ENCODE data around the gene CPNE5.
"Not testable (repeated sequence)": the region's sequence is repeated elsewhere in the genome, so short reads cannot be mapped to it uniquely, and the experiment has no call there.

Gene CPNE5

GRCh38 chr6:36728289-36729160, 110.7 kb downstream of the CPNE5 start:
- TF ChIP-seq CTCF (IDR thresholded peaks at IDR 0.05; ENCODE audit: insufficient read depth, low read depth, low read length, missing control alignments) = no peak
- H3K4me3 ChIP-seq (ENCODE audit: low read depth, low read length) = no peak overlapping the region
- DNase-seq (ENCODE audit: low read depth) = no peak

- TF ChIP-seq CTCF (IDR thresholded peaks at IDR 0.05; ENCODE audit: insufficient read depth, low read depth, low read length, missing control alignments) = no peak
- H3K4me3 ChIP-seq (ENCODE audit: low read depth, low read length) = no peak overlapping the region
- peak; percentile 35 for DNase-seq (ENCODE audit: low read depth)
Observed at GRCh38 chr6:36727505-36728021, 111.7 kb downstream of the CPNE5 start.

- TF ChIP-seq CTCF (IDR thresholded peaks at IDR 0.05; ENCODE audit: insufficient read depth, low read depth, low read length, missing control alignments) = no peak
- DNase-seq (ENCODE audit: low read depth) = no peak
Observed at GRCh38 chr6:36725581-36725980, 113.7 kb downstream of the CPNE5 start.

GRCh38 chr6:36724514-36725390, 114.5 kb downstream of the CPNE5 start:
- H3K4me3 ChIP-seq (ENCODE audit: low read depth, low read length) = no peak overlapping the region
- peak; percentile 45 for TF ChIP-seq CTCF (IDR thresholded peaks at IDR 0.05; ENCODE audit: insufficient read depth, low read depth, low read length, missing control alignments)
- peak; percentile 70 for DNase-seq (ENCODE audit: low read depth)

More at GRCh38 chr6:36725581-36725980, 113.7 kb downstream of the CPNE5 start:
- no peak overlapping the region for H3K4me3 ChIP-seq (ENCODE audit: low read depth, low read length)

GRCh38 chr6:36723992-36724391, 115.3 kb downstream of the CPNE5 start:
- DNase-seq (ENCODE audit: low read depth); H3K4me3 ChIP-seq (ENCODE audit: low read depth, low read length): not testable (repeated sequence)

GRCh38 chr6:36722879-36723278, 116.4 kb downstream of the CPNE5 start:
- DNase-seq (ENCODE audit: low read depth) = no peak
- TF ChIP-seq CTCF (IDR thresholded peaks at IDR 0.05; ENCODE audit: insufficient read depth, low read depth, low read length, missing control alignments) = no peak
- no peak overlapping the region for H3K4me3 ChIP-seq (ENCODE audit: low read depth, low read length)

- H3K4me3 ChIP-seq (ENCODE audit: low read depth, low read length) = no peak overlapping the region
- DNase-seq (ENCODE audit: low read depth) = no peak
- TF ChIP-seq CTCF (IDR thresholded peaks at IDR 0.05; ENCODE audit: insufficient read depth, low read depth, low read length, missing control alignments) = no peak
Observed at GRCh38 chr6:36722365-36722764, 116.9 kb downstream of the CPNE5 start.

All from GM12865 (cell line).